T-helper 1 cell (primary cell): Measurements from ENCODE around the gene CDH23.

ENCODE experiments used
- DNase-seq, 5 donors: peaks; one replicate each; pipeline ENCODE4 v3.0.0-alpha.2; 2012 to 2020

CDH23 gene

GRCh38 chr10:71423901-71424300 lies 27.2 kb downstream of the CDH23 start:
- DNase-seq = no peak

GRCh38 chr10:71424496-71425194 lies 27.9 kb downstream of the CDH23 start:
- no peak for DNase-seq

GRCh38 chr10:71426058-71426605 lies 29.4 kb downstream of the CDH23 start:
- DNase-seq = no peak

GRCh38 chr10:71427246-71427645 lies 30.5 kb downstream of the CDH23 start:
- DNase-seq = no peak

GRCh38 chr10:71429304-71429703 lies 32.6 kb downstream of the CDH23 start:
- DNase-seq = no peak

- DNase-seq = no peak
Measured at GRCh38 chr10:71429929-71430328, 33.2 kb downstream of the CDH23 start.

GRCh38 chr10:71431239-71432100 lies 34.8 kb downstream of the CDH23 start:
- no peak for DNase-seq

GRCh38 chr10:71432101-71432905 lies 35.6 kb downstream of the CDH23 start:
- no peak for DNase-seq

GRCh38 chr10:71432956-71433767 lies 36.4 kb downstream of the CDH23 start:
- no peak for DNase-seq

- no peak for DNase-seq
Measured at GRCh38 chr10:71433768-71434744, 37.3 kb downstream of the CDH23 start.

GRCh38 chr10:71434760-71435394 lies 38.2 kb downstream of the CDH23 start:
- no peak for DNase-seq

GRCh38 chr10:71435571-71436267 lies 39.0 kb downstream of the CDH23 start:
- no peak for DNase-seq

- no peak for DNase-seq
Measured at GRCh38 chr10:71436268-71437125, 39.8 kb downstream of the CDH23 start.

- DNase-seq = no peak
Measured at GRCh38 chr10:71437537-71438092, 40.9 kb downstream of the CDH23 start.

GRCh38 chr10:71438761-71439160 lies 42.0 kb downstream of the CDH23 start:
- no peak for DNase-seq

GRCh38 chr10:71439670-71440425 lies 43.1 kb downstream of the CDH23 start:
- no peak for DNase-seq

GRCh38 chr10:71440506-71441035 lies 43.9 kb downstream of the CDH23 start:
- no peak for DNase-seq
